Fibroblast of lung (primary cell): ENCODE data around the gene OR2H1.

Source experiments
- EZH2 ChIP-seq: IDR thresholded peaks from 2 replicates; pipeline ENCODE4 v1.5.1; 2012; ENCODE audit warnings: low read length, control low read depth, mild to moderate bottlenecking; ENCODE audit errors: missing control alignments
- TF ChIP-seq, protein P1 (sequence below), 2 donors: IDR thresholded peaks in 1 of 2; conservative IDR thresholded peaks in 1 of 2; 1 replicate in 1 of 2; 2 replicates in 1 of 2; pipeline ENCODE4 v1.5.1; 2011 to 2012; ENCODE audit warnings: low read length in 2 of 2, control low read depth in 1 of 2, inconsistent platforms in 1 of 2, low read depth in 1 of 2, mild to moderate bottlenecking in 1 of 2

DNA sequence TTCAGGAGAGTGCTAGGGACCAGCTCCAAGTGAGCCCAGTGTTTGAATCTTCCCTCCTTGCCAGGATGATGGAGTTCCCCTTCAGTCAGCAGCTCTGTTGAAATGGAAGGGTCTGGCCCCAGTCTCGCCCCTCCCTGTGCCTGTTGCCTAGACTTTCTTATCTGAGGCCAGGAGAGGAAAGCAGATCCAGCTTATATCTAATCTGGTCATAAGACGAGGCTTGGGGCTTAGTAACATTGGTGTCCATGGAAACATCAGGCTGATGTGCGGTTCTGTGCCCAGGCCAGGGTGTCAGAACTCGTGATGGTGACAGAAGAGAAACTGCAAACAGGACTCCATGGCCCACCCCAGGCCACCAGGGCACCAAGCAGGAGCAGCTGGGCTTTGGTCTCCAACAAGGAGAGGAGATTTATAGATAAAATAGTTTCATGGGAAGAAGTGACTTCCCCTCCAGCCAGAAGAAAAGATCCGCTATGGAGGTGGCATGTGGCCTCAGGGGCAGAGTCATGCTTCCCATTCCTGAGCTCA lies 21.0 kb downstream of the OR2H1 start:
- TF ChIP-seq, protein P1, sequence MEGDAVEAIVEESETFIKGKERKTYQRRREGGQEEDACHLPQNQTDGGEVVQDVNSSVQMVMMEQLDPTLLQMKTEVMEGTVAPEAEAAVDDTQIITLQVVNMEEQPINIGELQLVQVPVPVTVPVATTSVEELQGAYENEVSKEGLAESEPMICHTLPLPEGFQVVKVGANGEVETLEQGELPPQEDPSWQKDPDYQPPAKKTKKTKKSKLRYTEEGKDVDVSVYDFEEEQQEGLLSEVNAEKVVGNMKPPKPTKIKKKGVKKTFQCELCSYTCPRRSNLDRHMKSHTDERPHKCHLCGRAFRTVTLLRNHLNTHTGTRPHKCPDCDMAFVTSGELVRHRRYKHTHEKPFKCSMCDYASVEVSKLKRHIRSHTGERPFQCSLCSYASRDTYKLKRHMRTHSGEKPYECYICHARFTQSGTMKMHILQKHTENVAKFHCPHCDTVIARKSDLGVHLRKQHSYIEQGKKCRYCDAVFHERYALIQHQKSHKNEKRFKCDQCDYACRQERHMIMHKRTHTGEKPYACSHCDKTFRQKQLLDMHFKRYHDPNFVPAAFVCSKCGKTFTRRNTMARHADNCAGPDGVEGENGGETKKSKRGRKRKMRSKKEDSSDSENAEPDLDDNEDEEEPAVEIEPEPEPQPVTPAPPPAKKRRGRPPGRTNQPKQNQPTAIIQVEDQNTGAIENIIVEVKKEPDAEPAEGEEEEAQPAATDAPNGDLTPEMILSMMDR (conservative IDR thresholded peaks at IDR 0.05 in 1 of 2, IDR thresholded peaks at IDR 0.05 in 1 of 2; ENCODE audit: low read depth in 1 of 2, low read length in 2 of 2) = no peak
- no peak for TF ChIP-seq EZH2
